ENCODE data around the gene RIMBP2. TPM values are rescaled to one million over a fixed set of nuclear protein-coding genes. Genes with fewer than 3 reads are reported as not detected.

The RIMBP2 gene
- total and polyA plus RNA-seq, 9 of the 15 experiments (the other 6 are each of a cell fraction or from before 2014, with no cell fraction given), result not detected

GRCh38 chr12:130614530-130614905, 101.6 kb downstream of the RIMBP2 start (continued):
- TF ChIP-seq RBM14 (IDR thresholded peaks at IDR 0.05; ENCODE audit: borderline replicate concordance, insufficient read depth, low read depth, low read length), result no peak
- no peak for TF ChIP-seq STAG1 (CRISPR knock-in tag; IDR thresholded peaks at IDR 0.05; ENCODE audit: borderline replicate concordance)
- TF ChIP-seq PML (IDR thresholded peaks at IDR 0.05; ENCODE audit: low read length), result no peak
- no peak for TF ChIP-seq LEF1 (IDR thresholded peaks at IDR 0.05)

GRCh38 chr12:130613831-130614529, 102.1 kb downstream of the RIMBP2 start:
- WGBS (ENCODE audit: insufficient coverage, low coverage, missing lambda C conversion rate), result under 1% methylated on average over 14 of the region's 14 CpGs
- ChIA-PET CTCF (ENCODE audit: low intra/inter-chr PET ratio) (no interaction called here), POLR2A (interaction anchor here (0.6 kb wide), 1 partner anchor 7 kb away, joined by 3 read pairs; no protein-coding TSS in a partner anchor)
- intact Hi-C loops (cut with micrococcal nuclease), result no loop called here
- Histone ChIP-seq H3K9ac (ENCODE audit: insufficient read depth in 1 of 2, low read depth in 2 of 2, low read length in 2 of 2) (no peak overlapping the region), H3K79me2 (ENCODE audit: control insufficient read depth, insufficient read depth, low read length) (no peaks in the 10 kb centered on the region), H3K27ac (ENCODE audit: extremely low read depth, low read depth, low read length) (no peak overlapping the region), H3K27me3 (ENCODE audit: control insufficient read depth in 2 of 2, insufficient read depth in 2 of 2, low read length in 2 of 2) (peaks cover 28 to 68% of the 10 kb centered on the region in 2 experiments; a peak in 3 of 5 replicates), H3K4me1 (replicated peaks in 1 of 2; ENCODE audit: control insufficient read depth in 2 of 2, insufficient read depth in 2 of 2, low read length in 2 of 2) (no peaks in the 10 kb centered on the region), H3K4me2 (ENCODE audit: insufficient read depth, low read length) (no peak overlapping the region), H3K9me3 (replicated peaks; ENCODE audit: control insufficient read depth, insufficient read depth, low read depth, low read length) (no peaks in the 10 kb centered on the region), H3K9me1 (ENCODE audit: control insufficient read depth, insufficient read depth, low read length) (no peaks in the 10 kb centered on the region), H3K4me3 (no peak overlapping the region), H3K36me3 (ENCODE audit: control insufficient read depth, insufficient read depth, low read length) (no peaks in the 10 kb centered on the region), H2AFZ (ENCODE audit: low read depth, low read length) (no peak overlapping the region), H4K20me1 (replicated peaks; ENCODE audit: control insufficient read depth, insufficient read depth, low read length) (no peaks in the 10 kb centered on the region; the same call in 1 of the 2 replicates)
- DNase-seq (ENCODE audit: extremely low read depth in 1 of 4, low spot score in 3 of 4), result no peak
- BruUV-seq (replicated peaks), result no TSS peak
- no peak for FAIRE-seq
- in situ Hi-C loops (cut with MboI), result no loop called here
- ATAC-seq, result no peak
- no peak for TF ChIP-seq NR1H2 (CRISPR knock-in tag; IDR thresholded peaks at IDR 0.05)
- no peak for TF ChIP-seq ZNF436 (CRISPR knock-in tag; IDR thresholded peaks at IDR 0.05)
- TF ChIP-seq ZNF668 (CRISPR knock-in tag; IDR thresholded peaks at IDR 0.05), result no peak

Data from K562 (cell line).